ENCODE results near the gene ADAM17. TPM values are rescaled to one million over a fixed set of nuclear protein-coding genes. Genes with fewer than 3 reads are reported as not detected.
"Not testable (repeated sequence)": the region's sequence is repeated elsewhere in the genome, so short reads cannot be mapped to it uniquely, and the experiment has no call there.

ADAM17 gene
- total and polyA plus RNA-seq, 2 of the 8 experiments (the other 6 are each of a cell fraction or from before 2014, with no cell fraction given) = 6.5 to 23.5 TPM

GRCh38 chr2:9513946-9514345 is 41.7 kb downstream of the ADAM17 start:
- H3K23me2 ChIP-seq (ENCODE audit: low read depth, low read length); H2BK120ac ChIP-seq (replicated peaks; ENCODE audit: low read depth, low read length); POLR2A ChIA-PET (ENCODE audit: partially characterized antibody); H3K9me3 ChIP-seq (ENCODE audit: insufficient read depth in 2 of 2, low read depth in 1 of 2, low read length in 1 of 2); H3K56ac ChIP-seq (replicated peaks; ENCODE audit: insufficient read length, low read depth, low read length); H2BK20ac ChIP-seq (ENCODE audit: low read length); FAIRE-seq; H2BK15ac ChIP-seq (ENCODE audit: low read length); H3K4me3 ChIP-seq (ENCODE audit: extremely low read depth in 1 of 4, insufficient read depth in 2 of 4, low read depth in 3 of 4, low read length in 4 of 4); H3K4me2 ChIP-seq (ENCODE audit: insufficient read depth in 1 of 2, low read depth in 2 of 2, low read length in 2 of 2); H2BK5ac ChIP-seq (ENCODE audit: low read depth, low read length); H2BK12ac ChIP-seq (ENCODE audit: low read depth, low read length); H3K79me2 ChIP-seq (ENCODE audit: control insufficient read depth in 1 of 2, insufficient read depth in 2 of 2, low read length in 2 of 2); H3K23ac ChIP-seq (ENCODE audit: insufficient read length); H3K18ac ChIP-seq (ENCODE audit: extremely low read depth, low read length); H4K91ac ChIP-seq (replicated peaks; ENCODE audit: insufficient read length, low read length); DNase-seq (ENCODE audit: low read depth in 1 of 2, low spot score in 2 of 2); H3K27me3 ChIP-seq (replicated peaks in 1 of 4; ENCODE audit: control insufficient read depth in 3 of 4, extremely low read depth in 1 of 4, insufficient read depth in 3 of 4, low read length in 3 of 4); H3K14ac ChIP-seq (ENCODE audit: insufficient read length); H3K9ac ChIP-seq (replicated peaks in 1 of 4; ENCODE audit: extremely low read depth in 1 of 4, low read depth in 3 of 4, low read length in 3 of 4); H3K4me1 ChIP-seq (replicated peaks in 1 of 4; ENCODE audit: control insufficient read depth in 3 of 4, insufficient read depth in 4 of 4, low read length in 3 of 4); H2AK5ac ChIP-seq (ENCODE audit: low read depth, low read length); H4K20me1 ChIP-seq (replicated peaks in 1 of 2; ENCODE audit: control insufficient read depth in 1 of 2, insufficient read depth in 2 of 2, low read length in 2 of 2); H2AFZ ChIP-seq (ENCODE audit: low read length); H3K79me1 ChIP-seq (ENCODE audit: low read depth, low read length); H4K5ac ChIP-seq (ENCODE audit: insufficient read length, low read depth, low read length); H3K27ac ChIP-seq (ENCODE audit: low read depth, low read length); H4K8ac ChIP-seq (ENCODE audit: extremely low read depth, insufficient read depth, low read length); H3K4ac ChIP-seq (replicated peaks; ENCODE audit: insufficient read length, low read depth, low read length): not testable (repeated sequence)
- WGBS, 2 experiments (ENCODE audit: extremely low coverage in 1 of 2, insufficient coverage in 1 of 2, insufficient read length in 1 of 2, insufficient replicate concordance in 2 of 2, low coverage in 1 of 2, low lambda C conversion rate in 2 of 2, missing lambda C conversion rate in 1 of 2) = 97% methylated on average over 3 of the region's 3 CpGs; no CpG with 5 or more reads in 1 of the 2 experiments
- CTCF ChIA-PET (ENCODE audit: partially characterized antibody) = interaction anchor here (2.1 kb wide), 1 partner anchor 20 kb away, joined by 7 read pairs; no protein-coding TSS in a partner anchor
- H3K36me3 ChIP-seq (ENCODE audit: control insufficient read depth in 2 of 4, insufficient read depth in 4 of 4, low read length in 3 of 4) = peaks cover 0 to 13% (median 4%) of the 10 kb centered on the region in 4 experiments; a peak in 3 of 8 replicates

Measured in H1 (cell line).